RPMI8226 (cell line): ENCODE data around the gene SPAG8.

Source experiments
- DNase-seq: peaks from one replicate; pipeline ENCODE4 v3.0.0-alpha.2; 2015

The SPAG8 gene

GRCh38 chr9:35836595-35836994 is 24.5 kb upstream of the SPAG8 start:
- DNase-seq: no peak

GRCh38 chr9:35835766-35836165 is 23.7 kb upstream of the SPAG8 start:
- DNase-seq: no peak

GRCh38 chr9:35835216-35835632 is 23.2 kb upstream of the SPAG8 start:
- DNase-seq: peak; percentile 20

GRCh38 chr9:35834260-35835215 is 22.5 kb upstream of the SPAG8 start:
- DNase-seq: peak; percentile 52

- DNase-seq: no peak
These were observed 20.8 kb upstream of the SPAG8 start for GRCh38 chr9:35832814-35833213.

GRCh38 chr9:35831040-35831439 is 19.0 kb upstream of the SPAG8 start:
- no peak for DNase-seq

GRCh38 chr9:35829764-35830096 is 17.7 kb upstream of the SPAG8 start:
- DNase-seq: no peak

DNA sequence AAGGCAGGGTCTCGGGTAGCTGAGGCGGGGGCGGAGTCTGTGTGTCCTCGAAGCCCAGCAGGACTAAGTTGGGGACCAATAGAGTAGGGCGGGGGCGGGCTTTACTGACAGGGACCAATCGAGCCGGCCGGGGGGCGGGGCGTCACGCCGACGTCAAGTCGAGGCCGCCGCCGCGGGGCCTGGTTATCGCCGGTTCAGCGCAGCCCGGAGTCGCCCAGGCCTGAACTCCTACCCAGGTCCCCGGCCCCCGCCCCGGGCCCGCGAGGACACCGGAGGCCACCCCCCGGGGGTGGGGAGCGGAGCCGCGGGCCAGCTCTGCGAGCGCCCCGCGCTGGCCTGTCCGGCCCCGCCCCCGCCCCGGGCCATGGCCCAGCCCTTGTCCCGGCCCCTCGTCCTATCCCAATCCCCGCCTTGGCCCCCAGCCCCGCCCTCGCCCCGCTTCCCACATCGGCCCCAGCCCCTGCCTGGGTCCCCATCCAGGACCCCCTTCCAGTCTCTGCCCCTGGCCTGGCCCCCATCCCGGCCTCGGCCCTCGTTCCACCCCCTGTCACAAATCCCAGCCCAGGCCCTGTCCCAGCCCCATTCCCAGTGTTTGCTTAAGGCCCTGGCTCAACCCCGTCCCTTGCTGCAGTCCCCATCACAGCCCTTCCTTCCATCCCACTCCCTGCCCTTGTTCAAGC is 17.2 kb upstream of the SPAG8 start, which contains the start of gene TMEM8B:
Gene TMEM8B, plus strand, starts transcription at position 145 of the 680 bp plus-strand sequence. Its CDS starts 220 bp downstream, at position 365.
- DNase-seq: peak; percentile 92

- DNase-seq: peak; percentile 14
These were observed 16.6 kb upstream of the SPAG8 start, which contains the start of gene FAM221B for GRCh38 chr9:35828716-35829083. Gene FAM221B, minus strand, starts transcription at chr9:35828732. Its CDS starts 2,571 bp downstream, at chr9:35826161.

GRCh38 chr9:35827486-35827885 is 15.4 kb upstream of the SPAG8 start:
- DNase-seq: no peak

GRCh38 chr9:35826071-35826701 is 14.1 kb upstream of the SPAG8 start:
- DNase-seq: peak; percentile 58

GRCh38 chr9:35822926-35823325 is 10.9 kb upstream of the SPAG8 start:
- DNase-seq: no peak

DNA sequence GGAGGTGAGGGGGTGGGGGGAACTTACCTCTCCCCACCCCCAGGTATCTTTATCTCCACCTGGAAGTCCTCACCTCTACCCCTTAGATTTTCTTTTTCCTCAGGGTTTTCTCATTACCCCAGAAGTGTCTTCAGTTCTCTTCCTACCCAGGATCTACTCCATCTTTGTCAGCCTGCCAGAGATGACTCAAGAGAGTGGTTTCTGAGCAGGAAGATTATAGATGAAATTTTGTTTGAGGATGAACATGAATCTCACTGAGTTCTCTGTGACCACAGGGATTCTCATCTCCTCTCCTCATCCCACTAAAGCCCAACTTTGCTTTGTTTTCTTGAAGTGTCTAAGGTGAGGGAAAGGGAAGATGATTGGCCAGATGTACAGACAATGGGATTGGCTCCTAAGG is 8.0 kb upstream of the SPAG8 start:
- DNase-seq: no peak

DNA sequence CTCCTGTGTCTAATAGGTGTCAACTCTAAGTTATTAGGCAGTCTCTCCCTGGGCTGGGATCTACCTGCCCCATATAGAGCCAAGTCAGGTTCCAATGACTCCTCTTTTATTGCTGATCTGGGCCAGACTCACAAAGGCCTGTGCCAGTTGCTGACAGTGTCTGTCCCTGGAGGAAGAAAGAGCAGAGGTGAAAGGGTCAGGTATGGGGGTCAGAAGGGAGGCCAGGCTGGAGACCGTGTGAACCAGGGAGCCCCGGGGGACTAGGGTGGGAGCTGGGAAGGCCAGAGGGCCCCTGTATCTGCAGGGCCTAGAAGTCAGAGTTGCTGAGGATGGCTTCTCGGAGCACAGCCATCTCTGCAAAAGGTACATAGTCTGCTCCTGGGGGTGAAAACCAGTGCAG is 6.3 kb upstream of the SPAG8 start:
- no peak for DNase-seq

GRCh38 chr9:35816708-35817107 is 4.6 kb upstream of the SPAG8 start:
- no peak for DNase-seq

DNA sequence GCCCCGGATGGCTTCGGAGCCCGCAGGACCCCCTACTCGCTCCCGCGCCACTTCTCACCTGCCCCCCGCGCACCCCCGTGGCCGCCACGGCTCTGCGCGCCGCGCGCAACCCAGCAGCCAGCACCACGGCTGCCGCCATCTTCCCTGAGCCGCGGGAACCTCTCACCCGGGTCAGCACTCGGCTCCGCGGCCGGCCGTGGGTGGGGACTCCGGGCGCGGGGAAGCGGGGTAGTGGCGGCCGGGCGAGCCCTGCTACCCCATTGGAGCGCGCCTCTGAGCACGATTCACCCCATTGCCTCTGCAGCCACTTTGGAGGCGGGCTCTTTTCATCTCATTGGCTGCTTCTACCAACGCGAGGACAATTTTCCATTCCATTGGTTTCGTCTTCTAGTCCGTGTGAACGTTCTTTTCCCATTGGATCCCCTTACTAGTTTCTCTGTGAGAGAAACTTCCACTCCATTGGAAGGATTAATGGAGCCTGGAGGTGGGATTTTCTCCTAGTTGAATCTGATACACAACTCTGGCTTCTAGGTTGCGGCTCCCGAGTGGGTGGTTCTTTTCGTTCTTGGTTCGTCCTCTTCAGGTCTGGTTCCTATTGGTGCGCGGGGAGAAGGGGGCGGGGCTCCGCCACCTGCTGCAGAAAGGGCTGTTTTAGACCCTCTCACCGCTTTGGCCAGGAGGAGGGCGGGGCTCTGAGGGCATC is 2.9 kb upstream of the SPAG8 start, which contains the start of gene HINT2:
Gene HINT2, minus strand, starts transcription at position 202 of the 703 bp plus-strand sequence. Its CDS starts 63 bp downstream, at position 139.
- peak; percentile 98 for DNase-seq

DNA sequence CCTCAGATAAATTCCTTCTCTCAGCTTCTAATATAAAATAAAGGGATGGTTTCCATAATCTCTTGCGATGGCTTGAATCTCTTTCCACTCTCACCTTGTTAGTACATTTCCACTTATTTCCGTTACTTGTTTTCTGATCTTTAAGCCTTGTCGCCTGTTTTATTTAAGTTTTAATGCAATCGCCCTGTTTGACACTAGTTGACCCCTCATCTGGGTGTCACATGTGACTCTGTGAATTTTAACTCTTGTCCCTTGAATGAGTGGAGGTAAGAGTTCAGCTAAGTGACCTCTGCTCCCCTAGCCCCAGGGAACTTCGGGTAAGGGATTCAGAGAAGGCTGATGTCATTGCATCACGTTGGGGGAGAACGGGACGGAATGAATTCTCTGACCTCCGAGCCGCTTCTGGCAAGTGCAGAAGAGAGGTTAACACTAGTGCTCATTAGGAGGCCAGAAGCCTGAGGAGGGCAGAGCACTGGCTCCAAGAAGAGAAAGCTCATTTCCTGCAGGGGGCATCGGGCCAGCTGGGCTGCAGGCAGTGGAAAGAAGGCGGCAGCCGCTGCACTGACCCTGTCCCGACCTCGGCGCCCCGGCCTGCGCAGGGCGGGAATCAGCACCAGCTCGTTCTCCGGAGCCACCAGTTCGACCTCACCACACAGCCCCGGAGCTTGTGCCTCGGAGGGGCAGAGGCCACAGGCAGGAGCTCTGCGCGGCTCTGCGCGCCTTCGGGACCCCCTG is 2.2 kb upstream of the SPAG8 start:
- DNase-seq: peak; percentile 84

DNA sequence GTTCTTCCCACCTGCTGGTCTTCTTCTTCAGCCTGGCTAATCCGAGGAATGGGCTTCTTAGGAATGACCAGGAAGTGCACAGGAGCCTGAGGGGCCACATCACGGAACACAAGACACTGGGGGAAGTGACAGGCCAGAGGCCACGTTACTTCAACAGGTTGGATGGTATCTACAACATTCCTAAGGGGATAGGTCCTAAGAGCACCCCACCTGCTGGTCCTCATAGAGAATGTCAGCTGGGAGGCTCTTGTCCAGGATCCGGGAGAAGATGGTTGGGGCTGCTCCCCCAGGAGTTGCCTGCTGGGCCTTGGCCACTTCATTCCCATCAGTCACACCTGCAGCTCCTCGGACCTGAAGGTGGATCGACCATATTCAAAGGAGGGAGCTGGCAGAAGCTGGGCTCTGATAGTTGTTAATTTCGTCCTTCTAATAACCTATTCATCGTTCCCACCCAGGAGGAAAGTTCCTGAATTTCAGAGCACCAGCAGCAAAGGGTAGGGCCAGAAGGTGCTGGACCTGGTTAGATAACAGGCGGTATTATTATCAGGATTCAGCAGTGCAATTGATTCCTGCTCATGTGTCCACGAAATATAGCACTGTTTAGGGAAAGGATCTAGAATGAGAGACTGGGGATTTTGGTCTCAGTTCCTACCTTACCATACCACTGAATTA is 1.5 kb upstream of the SPAG8 start:
- DNase-seq: no peak

GRCh38 chr9:35811381-35812024 is 559 bp downstream of the SPAG8 start:
- DNase-seq: peak; percentile 20

DNA sequence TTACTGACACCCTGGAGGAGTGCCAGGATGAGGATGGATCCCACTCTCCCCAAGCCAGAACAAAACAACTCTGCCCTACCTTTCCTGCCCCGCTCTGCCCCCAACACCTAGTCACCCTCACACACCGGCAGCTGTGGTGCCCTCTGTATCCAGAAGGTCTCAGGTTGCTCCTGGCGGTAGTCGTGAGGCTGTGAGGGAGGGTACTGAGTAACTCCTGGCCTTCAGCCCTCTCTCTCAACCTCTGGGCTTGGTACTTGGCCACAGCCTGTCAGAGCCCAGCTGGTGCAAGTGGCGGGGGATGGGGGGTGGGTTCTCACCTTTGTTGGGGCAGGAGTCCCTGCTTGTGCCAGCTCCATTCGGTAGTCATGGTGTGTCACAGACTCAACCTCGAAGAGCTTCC is 1.9 kb downstream of the SPAG8 start:
- no peak for DNase-seq

DNA sequence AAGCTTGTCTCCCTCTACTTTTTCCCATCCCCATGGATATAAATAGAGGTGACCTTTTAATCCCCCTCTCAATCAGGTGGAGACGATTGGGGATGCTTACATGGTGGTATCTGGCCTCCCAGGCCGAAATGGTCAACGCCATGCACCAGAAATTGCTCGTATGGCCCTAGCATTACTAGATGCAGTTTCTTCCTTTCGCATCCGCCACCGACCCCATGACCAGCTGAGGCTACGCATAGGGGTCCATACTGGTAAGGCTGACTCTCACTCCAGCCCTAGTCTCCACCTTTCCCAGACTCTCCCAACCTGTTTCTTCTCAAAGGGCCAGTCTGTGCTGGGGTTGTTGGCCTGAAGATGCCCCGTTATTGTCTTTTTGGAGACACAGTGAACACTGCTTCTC is 3.6 kb downstream of the SPAG8 start:
- DNase-seq: no peak
